GM19467 (cell line): ENCODE results near the gene REEP2.

Experiments
- ATAC-seq: cut with Tn5 transposase; IDR thresholded peaks from one replicate; pipeline ENCODE4 v1.9.1; 2021; ENCODE audit warnings: mild to moderate bottlenecking, moderate library complexity; ENCODE audit not compliant: unreplicated experiment

REEP2 gene

GRCh38 chr5:138448481-138449398 is 9.9 kb downstream of the REEP2 start:
- no peak for ATAC-seq

GRCh38 chr5:138449501-138450239 is 10.8 kb downstream of the REEP2 start:
- peak; percentile 76 for ATAC-seq

GRCh38 chr5:138450971-138451370 is 12.1 kb downstream of the REEP2 start:
- ATAC-seq = no peak

- ATAC-seq = no peak
Observed at GRCh38 chr5:138452720-138453119, 13.9 kb downstream of the REEP2 start.

GRCh38 chr5:138453590-138453989 is 14.7 kb downstream of the REEP2 start:
- no peak for ATAC-seq

- ATAC-seq = no peak
Observed at GRCh38 chr5:138454121-138454520, 15.3 kb downstream of the REEP2 start.

- ATAC-seq = no peak
Observed at GRCh38 chr5:138455232-138455930, 16.5 kb downstream of the REEP2 start.

GRCh38 chr5:138457531-138458275 is 18.8 kb downstream of the REEP2 start:
- no peak for ATAC-seq

GRCh38 chr5:138458384-138458783 is 19.5 kb downstream of the REEP2 start:
- ATAC-seq = no peak

GRCh38 chr5:138458856-138459255 is 20.0 kb downstream of the REEP2 start:
- no peak for ATAC-seq

- ATAC-seq = no peak
Observed at GRCh38 chr5:138459311-138459933, 20.6 kb downstream of the REEP2 start.

GRCh38 chr5:138460032-138460693 is 21.3 kb downstream of the REEP2 start:
- no peak for ATAC-seq

- ATAC-seq = no peak
Observed at GRCh38 chr5:138461343-138462125, 22.7 kb downstream of the REEP2 start.

- no peak for ATAC-seq
Observed at GRCh38 chr5:138463419-138464007, 24.7 kb downstream of the REEP2 start.

GRCh38 chr5:138464008-138464387 is 25.1 kb downstream of the REEP2 start:
- ATAC-seq = peak; percentile 48

GRCh38 chr5:138464388-138465260 is 25.8 kb downstream of the REEP2 start:
- ATAC-seq = peak; percentile 65

GRCh38 chr5:138465261-138466124 is 26.6 kb downstream of the REEP2 start, which contains the start of gene EGR1:
Gene EGR1, plus strand, starts transcription at chr5:138465479. Its CDS starts 283 bp downstream, at chr5:138465762.
- ATAC-seq = peak; percentile 49
